Endothelial cell of umbilical vein (primary cell): ENCODE data around the gene ERICH3. TPM values are rescaled to one million over a fixed set of nuclear protein-coding genes. Genes with fewer than 3 reads are reported as not detected.

ENCODE experiments used
- Bru-seq: library from RNA; stranded (reverse); fragments of 400-500 nt; gene quantifications from one replicate; lab custom pipeline; 2021; lab: Mats Ljungman, UMichigan
- BruChase-seq, 2 experiments: library from RNA; stranded (reverse); fragments of 400-500 nt; gene quantifications; one replicate each; lab custom pipeline; 2021; lab: Mats Ljungman, UMichigan
- BruUV-seq: library from RNA; stranded (reverse); fragments of 400-500 nt; replicated peaks from 2 replicates; lab custom pipeline; 2021; lab: Mats Ljungman, UMichigan
- CTCF ChIA-PET: fragments of 300-600, 350-600 bp; sonication (Branson Sonifier 250); formaldehyde crosslinking; loops from one replicate; lab custom pipeline; 2021; ENCODE audit warnings: antibody characterized with exemption, inconsistent platforms; lab: Charles Lee
- POLR2A ChIA-PET: fragments of 300-600, 350-600 bp; sonication (Branson Sonifier 250); formaldehyde crosslinking; loops from one replicate; lab custom pipeline; 2021; ENCODE audit warnings: antibody characterized with exemption, inconsistent platforms; lab: Charles Lee
- DNase-seq: peaks from one replicate; pipeline ENCODE4 v3.0.0-alpha.2; 2011; ENCODE audit warnings: low read depth, low spot score
- FAIRE-seq: peaks from 2 replicates; lab custom pipeline; 2011; peaks lifted over from hg19 to GRCh38; lab: Jason Lieb, UNC
- H2AFZ ChIP-seq: 2 replicates; pipeline ENCODE4 v1.6.0; 2012; ENCODE audit warnings: low read depth, low read length, control low read depth, inconsistent platforms
- H3K27ac ChIP-seq: 2 replicates; pipeline ENCODE4 v1.5.1; 2011; ENCODE audit warnings: low read depth, mild to moderate bottlenecking, control low read depth, low read length, moderate library complexity; ENCODE audit not compliant: insufficient read depth
- H3K27me3 ChIP-seq, 2 experiments: 2 replicates each; pipeline versions ENCODE4 v1.6.0 to v1.6.1; 2011; ENCODE audit warnings: low read length in 2 of 2, mixed read lengths in 1 of 2; ENCODE audit not compliant: control insufficient read depth in 2 of 2, insufficient read depth in 2 of 2
- H3K36me3 ChIP-seq, 2 experiments: 2 replicates in 1 of 2; 3 replicates in 1 of 2; pipeline ENCODE4 v1.5.1; 2011; ENCODE audit warnings: low read length in 2 of 2, mild to moderate bottlenecking in 1 of 2, moderate library complexity in 1 of 2; ENCODE audit not compliant: control insufficient read depth in 2 of 2, insufficient read depth in 2 of 2; ENCODE audit errors: extremely low read depth in 1 of 2
- H3K4me1 ChIP-seq: 3 replicates; pipeline ENCODE4 v1.5.1; 2011; ENCODE audit warnings: mild to moderate bottlenecking, low read length; ENCODE audit not compliant: control insufficient read depth, insufficient read depth; ENCODE audit errors: extremely low read depth
- H3K4me2 ChIP-seq: 2 replicates; pipeline ENCODE4 v1.6.1; 2011; ENCODE audit warnings: low read length, control low read depth, mixed read lengths; ENCODE audit not compliant: insufficient read depth
- H3K4me3 ChIP-seq, 3 experiments: fragments of 200-600 bp in 1 of 3; sonication (generic), shearing (Covaris generic) in 1 of 3; replicated peaks in 1 of 3; 2 replicates each; pipeline ENCODE4 v1.5.1; 2011 to 2016; ENCODE audit warnings: control low read depth in 3 of 3, low read length in 3 of 3, mild to moderate bottlenecking in 2 of 3, inconsistent platforms in 1 of 3, low read depth in 1 of 3, moderate library complexity in 1 of 3; ENCODE audit not compliant: insufficient read depth in 1 of 3
- H3K79me2 ChIP-seq: 2 replicates; pipeline ENCODE4 v1.6.0; 2012; ENCODE audit warnings: low read length, inconsistent platforms; ENCODE audit not compliant: control insufficient read depth, insufficient read depth
- H3K9ac ChIP-seq: replicated peaks from 2 replicates; pipeline ENCODE3; 2011; ENCODE audit warnings: low read length, control low read depth; ENCODE audit not compliant: insufficient read depth; ENCODE audit errors: extremely low read depth
- H3K9me1 ChIP-seq: replicated peaks from 3 replicates; pipeline ENCODE4 v1.6.0; 2011; ENCODE audit warnings: mild to moderate bottlenecking, low read length; ENCODE audit not compliant: control insufficient read depth, insufficient read depth; ENCODE audit errors: extremely low read depth
- H3K9me3 ChIP-seq: replicated peaks from 2 replicates; pipeline ENCODE4 v1.5.1; 2012; ENCODE audit warnings: low read length, inconsistent platforms; ENCODE audit not compliant: control insufficient read depth, insufficient read depth
- H4K20me1 ChIP-seq: replicated peaks from 2 replicates; pipeline ENCODE3; 2011; ENCODE audit warnings: mild to moderate bottlenecking, low read length; ENCODE audit not compliant: control insufficient read depth, insufficient read depth; ENCODE audit errors: extremely low read depth
- EZH2 ChIP-seq: IDR thresholded peaks from 2 replicates; pipeline ENCODE4 v1.6.1; 2012; ENCODE audit warnings: borderline replicate concordance, low read depth, mild to moderate bottlenecking, moderate library complexity, low read length, inconsistent platforms; ENCODE audit not compliant: severe bottlenecking
- FOS ChIP-seq: IDR thresholded peaks from 2 replicates; pipeline ENCODE4 v1.6.1; 2011; ENCODE audit warnings: mild to moderate bottlenecking, low read length, moderate library complexity, borderline replicate concordance; ENCODE audit not compliant: insufficient read depth
- GATA2 ChIP-seq: IDR thresholded peaks from 2 replicates; pipeline ENCODE4 v1.7.0; 2011; ENCODE audit warnings: low read depth, mild to moderate bottlenecking, moderate library complexity, mixed read lengths, low read length; ENCODE audit not compliant: insufficient read length, insufficient read depth
- JUN ChIP-seq: IDR thresholded peaks from 2 replicates; pipeline ENCODE4 v1.6.1; 2011; ENCODE audit warnings: borderline replicate concordance, low read depth; ENCODE audit not compliant: insufficient read length, insufficient read depth
- MYC ChIP-seq: IDR thresholded peaks from one replicate; pipeline ENCODE4 v1.6.1; 2011; ENCODE audit warnings: mild to moderate bottlenecking, low read depth, low read length
- POLR2A ChIP-seq: IDR thresholded peaks from 2 replicates; pipeline ENCODE4 v1.6.1; 2012; ENCODE audit warnings: low read depth, mild to moderate bottlenecking, control low read depth, low read length
- POLR2AphosphoS5 ChIP-seq: IDR thresholded peaks from 2 replicates; pipeline ENCODE4 v1.6.1; 2012; ENCODE audit warnings: low read depth, mild to moderate bottlenecking, control low read depth, low read length, moderate library complexity; ENCODE audit not compliant: insufficient read depth
- dilution Hi-C: fragments of 300-500 bp; cut with MboI; formaldehyde crosslinking; loops from one replicate; pipeline ENCODE4 v1.15.0; 2019; ENCODE audit warnings: low sequenced_read_pairs; ENCODE audit not compliant: extremely low pct_ligation_motif_present
- intact Hi-C: fragments of 100-400 bp; cut with micrococcal nuclease; formaldehyde crosslinking; loops from one replicate; pipeline ENCODE4 v1.10.0; 2022
- long read RNA-seq: library from polyadenylated mRNA; stranded (forward); transcript quantifications from one replicate; pipeline ENCODE4 v2.0.0, GENCODE V29; 2021
- polyA minus RNA-seq, 3 experiments: library from RNA; depleted of rRNA, polyadenylated mRNA; stranded (reverse); fragments of >200 nt; gene quantifications; 1 replicate in 1 of 3; 2 replicates in 2 of 3; pipeline ENCODE4 v1.2.3, GENCODE V29; 2011
- polyA plus RNA-seq, 4 experiments: library from polyadenylated mRNA; depleted of rRNA in 3 of 4; stranded (reverse) in 3 of 4; unstranded in 1 of 4; fragments of >200 nt; gene quantifications; 2 replicates each; pipeline versions ENCODE4 v1.2.1 to v1.2.3, GENCODE V29; 2011 to 2012; ENCODE audit warnings: missing spikeins in 1 of 4
- total RNA-seq: library from RNA; stranded (reverse); gene quantifications from 2 replicates; pipeline ENCODE4 v1.2.3, GENCODE V29; 2021
- TF ChIP-seq, protein P1 (sequence below), 2 donors: IDR thresholded peaks; 1 replicate in 1 of 2; 2 replicates in 1 of 2; pipeline ENCODE4 v1.5.1; 2011; ENCODE audit warnings: low read length in 2 of 2, mild to moderate bottlenecking in 2 of 2, moderate library complexity in 2 of 2, control low read depth in 1 of 2, inconsistent platforms in 1 of 2, low read depth in 1 of 2; ENCODE audit not compliant: insufficient read depth in 1 of 2; ENCODE audit errors: extremely low read depth in 1 of 2
- TF ChIP-seq, protein P2 (sequence below): IDR thresholded peaks from 2 replicates; pipeline ENCODE4 v1.6.1; 2011; ENCODE audit not compliant: insufficient read depth, insufficient read length

ERICH3 gene, protein sequence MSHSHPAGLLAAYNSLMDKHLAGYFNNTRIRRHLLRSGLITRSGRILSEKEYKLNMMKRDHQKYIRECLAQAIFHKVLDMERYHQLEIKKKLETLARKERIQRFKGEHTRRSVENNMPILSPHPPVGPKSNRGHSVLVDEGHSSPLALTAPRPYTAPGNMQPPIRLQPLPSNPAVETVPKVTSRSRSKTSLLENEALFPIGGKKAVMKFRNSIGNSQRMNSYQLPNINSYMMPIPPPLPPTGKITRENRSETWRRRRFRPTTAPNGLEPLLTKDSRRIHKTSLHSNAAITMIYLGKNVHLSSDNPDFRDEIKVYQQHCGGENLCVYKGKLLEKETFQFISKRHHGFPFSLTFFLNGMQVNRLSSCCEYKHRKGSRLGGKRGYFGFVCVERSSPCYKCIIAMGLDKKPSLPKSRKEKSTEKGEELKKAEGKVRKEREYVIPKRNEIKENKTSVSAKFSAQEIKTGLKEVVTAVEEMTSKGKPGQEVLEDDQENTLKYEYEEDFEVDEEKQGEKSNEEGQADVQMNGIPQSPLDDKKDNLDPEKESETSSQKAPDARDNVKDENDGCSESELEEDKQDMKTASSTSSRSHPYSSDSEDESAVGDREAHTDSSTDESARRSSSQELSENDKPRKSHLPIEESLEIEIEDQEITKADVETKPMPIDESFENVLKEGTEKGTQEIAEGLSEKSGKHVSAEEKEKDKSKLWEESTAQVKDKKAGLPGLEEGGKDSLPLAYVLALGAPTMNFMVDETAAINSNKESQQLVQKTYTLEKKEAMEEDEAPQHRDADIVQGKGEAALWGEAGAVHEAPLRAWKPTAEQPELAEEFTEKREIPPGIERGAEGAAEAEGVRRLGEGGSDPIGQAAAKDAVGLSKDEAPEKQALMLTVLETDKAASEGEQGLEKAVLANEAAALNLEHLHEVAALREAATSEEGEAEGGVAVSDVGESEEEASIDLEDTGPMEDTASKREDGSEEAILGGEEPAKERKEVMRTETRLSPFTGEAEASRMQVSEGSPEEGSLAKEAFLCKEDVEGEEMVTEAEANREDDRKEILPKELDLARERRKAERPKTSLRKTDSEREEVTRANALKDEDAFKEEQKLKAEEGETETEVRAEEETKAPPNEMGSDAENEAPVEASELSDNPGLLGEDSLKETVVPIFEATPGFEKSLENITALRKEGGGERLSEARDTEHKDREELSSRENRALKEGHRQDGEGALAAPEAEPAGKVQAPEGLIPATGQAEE (N-terminal part only)
- total RNA-seq, result not detected in 2 replicates
- not detected in 2 replicates for polyA plus RNA-seq
- polyA plus RNA-seq (2011; cell fraction: cytosol; rRNA removed), result not detected in 2 replicates
- polyA plus RNA-seq (2011; cell fraction: nucleus; rRNA removed), result not detected in 2 replicates
- not detected in 2 replicates for polyA plus RNA-seq (2012)
- polyA minus RNA-seq, result not detected in 2 replicates
- polyA minus RNA-seq (2011; cell fraction: cytosol; rRNA and poly(A)+ RNA removed), result not detected
- polyA minus RNA-seq (2011; cell fraction: nucleus; rRNA and poly(A)+ RNA removed), result not detected in 2 replicates
- Bru-seq, nascent RNA, result percentile 2 among the genes with signal in this experiment
- BruChase-seq, experiment 1, labeled RNA remaining after a 6-hour chase, result percentile 3 among the genes with signal in this experiment
- not detected for BruChase-seq, experiment 2, labeled RNA remaining after a 2-hour chase
- long read RNA-seq, result 0 reads

- H2AFZ ChIP-seq, result no peak within 1 kb of the TSS
- no peaks in the 10 kb centered on the region for H3K79me2 ChIP-seq
- no peak for TF ChIP-seq POLR2AphosphoS5
- TF ChIP-seq MYC, result no peak
- TF ChIP-seq FOS, result no peak
- no peak for TF ChIP-seq EZH2
- TF ChIP-seq POLR2A, result no peak
- TF ChIP-seq, protein P1, sequence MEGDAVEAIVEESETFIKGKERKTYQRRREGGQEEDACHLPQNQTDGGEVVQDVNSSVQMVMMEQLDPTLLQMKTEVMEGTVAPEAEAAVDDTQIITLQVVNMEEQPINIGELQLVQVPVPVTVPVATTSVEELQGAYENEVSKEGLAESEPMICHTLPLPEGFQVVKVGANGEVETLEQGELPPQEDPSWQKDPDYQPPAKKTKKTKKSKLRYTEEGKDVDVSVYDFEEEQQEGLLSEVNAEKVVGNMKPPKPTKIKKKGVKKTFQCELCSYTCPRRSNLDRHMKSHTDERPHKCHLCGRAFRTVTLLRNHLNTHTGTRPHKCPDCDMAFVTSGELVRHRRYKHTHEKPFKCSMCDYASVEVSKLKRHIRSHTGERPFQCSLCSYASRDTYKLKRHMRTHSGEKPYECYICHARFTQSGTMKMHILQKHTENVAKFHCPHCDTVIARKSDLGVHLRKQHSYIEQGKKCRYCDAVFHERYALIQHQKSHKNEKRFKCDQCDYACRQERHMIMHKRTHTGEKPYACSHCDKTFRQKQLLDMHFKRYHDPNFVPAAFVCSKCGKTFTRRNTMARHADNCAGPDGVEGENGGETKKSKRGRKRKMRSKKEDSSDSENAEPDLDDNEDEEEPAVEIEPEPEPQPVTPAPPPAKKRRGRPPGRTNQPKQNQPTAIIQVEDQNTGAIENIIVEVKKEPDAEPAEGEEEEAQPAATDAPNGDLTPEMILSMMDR (IDR thresholded peaks at IDR 0.05; ENCODE audit: extremely low read depth in 1 of 2, insufficient read depth in 1 of 2, low read depth in 1 of 2, low read length in 2 of 2), result no peak
- TF ChIP-seq JUN, result no peak
- TF ChIP-seq, protein P2, sequence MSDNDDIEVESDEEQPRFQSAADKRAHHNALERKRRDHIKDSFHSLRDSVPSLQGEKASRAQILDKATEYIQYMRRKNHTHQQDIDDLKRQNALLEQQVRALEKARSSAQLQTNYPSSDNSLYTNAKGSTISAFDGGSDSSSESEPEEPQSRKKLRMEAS, result no peak
- no peak for TF ChIP-seq GATA2
Measured at GRCh38 chr1:74673351-74674111, at the start of gene ERICH3. ERICH3 (minus strand) TSS chr1:74673792; CDS start chr1:74673519, 273 bp downstream.

More at GRCh38 chr1:74673351-74674111, at the start of gene ERICH3:
- Histone ChIP-seq H3K9me1 (no peaks in the 10 kb centered on the region), H3K4me2 (no peak within 1 kb of the TSS), H3K4me1 (no peaks in the 10 kb centered on the region), H3K36me3 (no peaks in the 10 kb centered on the region), H3K9me3 (no peaks in the 10 kb centered on the region), H4K20me1 (no peaks in the 10 kb centered on the region), H3K27ac (no peak within 1 kb of the TSS), H3K27me3 (peaks cover 8 to 19% of the 10 kb centered on the region in 2 experiments), H3K9ac (no peak within 1 kb of the TSS), H3K4me3 (peak within 1 kb of the TSS in 1 of 3 experiments; percentile 4)
- DNase-seq (no peak), FAIRE-seq (no peak)
- BruUV-seq, result no TSS peak
- ChIA-PET POLR2A (no interaction called here), CTCF (interaction anchor here (1.9 kb wide), 1 partner anchor 17 kb away, joined by 10 read pairs; no protein-coding TSS in a partner anchor)
- intact Hi-C loops, result no loop called here
- dilution Hi-C loops, result no loop called here
